ENCODE results near the gene SEPTIN7. TPM values are rescaled to one million over a fixed set of nuclear protein-coding genes. Genes with fewer than 3 reads are reported as not detected.
A peak's percentile ranks its signal among the peaks of the same experiment; 100 is the strongest.

The SEPTIN7 gene
- total RNA-seq, 1 experiment from 2014 or later: 161 TPM

DNA sequence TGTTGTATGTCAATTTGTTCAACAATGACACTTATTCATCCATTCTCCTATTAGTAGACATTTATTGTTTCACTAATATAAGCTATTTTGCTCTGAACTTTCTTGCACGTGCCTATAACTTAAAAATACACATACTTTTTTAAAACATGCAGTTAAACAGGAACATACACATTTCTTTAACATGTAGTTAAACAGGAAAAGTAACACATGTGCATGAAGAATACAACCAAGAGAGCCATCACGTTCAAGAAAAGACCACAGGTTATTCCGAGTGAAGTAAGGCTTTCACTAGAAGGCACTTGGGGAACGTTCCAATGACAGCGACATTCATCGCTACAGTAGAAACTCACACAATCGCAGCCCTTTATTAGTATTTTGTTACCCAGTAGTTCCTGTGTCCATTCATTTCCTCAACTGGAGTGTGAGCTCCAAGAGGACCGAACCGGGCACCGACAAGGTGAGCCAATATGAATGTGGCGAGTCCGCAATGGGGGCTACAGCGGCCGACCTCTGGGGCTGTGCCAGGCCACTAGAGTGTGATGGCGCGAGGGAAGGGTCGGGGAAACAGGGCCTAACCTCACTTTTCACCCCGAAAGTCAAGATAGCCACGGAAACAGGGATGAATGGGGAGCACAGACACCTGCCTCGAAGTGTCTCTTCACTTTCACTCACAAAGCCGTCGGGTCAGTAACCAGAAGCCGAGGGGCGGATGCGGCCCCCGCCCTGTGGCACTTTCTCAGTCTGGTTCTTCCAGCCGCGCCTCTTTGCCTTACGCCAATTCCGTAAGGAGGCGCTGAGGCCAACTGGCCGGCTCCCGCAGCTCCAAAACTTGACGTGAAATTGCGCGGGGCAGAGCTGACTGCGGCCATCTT, 775 bp upstream of the SEPTIN7 start:
- H3K36me3 Mint-ChIP-seq: no peaks in the 10 kb centered on the region
- H3K27ac Mint-ChIP-seq: peak overlapping the region; percentile 98
- peaks cover 36% of the 10 kb centered on the region for H3K4me1 Mint-ChIP-seq
- no peaks in the 10 kb centered on the region for H3K9me3 Mint-ChIP-seq
- peak overlapping the region; percentile 90 for H3K4me3 Mint-ChIP-seq
- CTCF ChIA-PET: interaction anchor here (0.6 to 4.1 kb wide), 13 partner anchors 9 to 204 kb away, joined by 3 to 32 read pairs (median 4); no protein-coding TSS in a partner anchor
- ATAC-seq (peak; percentile 73), DNase-seq (ENCODE audit: low spot score) (peak; percentile 92)
- TF ChIP-seq ELF4 (CRISPR knock-in tag; IDR thresholded peaks at IDR 0.05; ENCODE audit: low read depth): no peak
- TF ChIP-seq TEAD4 (CRISPR knock-in tag; IDR thresholded peaks at IDR 0.05): 0 out of 2 replicates have a peak, but pooled peaks have one; percentile 26
- TF ChIP-seq EMX1 (CRISPR knock-in tag; IDR thresholded peaks at IDR 0.05): no peak
- TF ChIP-seq CREM (CRISPR knock-in tag; IDR thresholded peaks at IDR 0.05): no peak
- TF ChIP-seq ESRRA (CRISPR knock-in tag; IDR thresholded peaks at IDR 0.05; ENCODE audit: borderline replicate concordance): no peak
- TF ChIP-seq NFE2L1 (CRISPR knock-in tag; IDR thresholded peaks at IDR 0.05): 0 out of 2 replicates have a peak, but pooled peaks have one; percentile 7
- peak; percentile 18; the same call in 1 of the 2 replicates for TF ChIP-seq GABPB1 (CRISPR knock-in tag; IDR thresholded peaks at IDR 0.05)
- TF ChIP-seq, protein P1, sequence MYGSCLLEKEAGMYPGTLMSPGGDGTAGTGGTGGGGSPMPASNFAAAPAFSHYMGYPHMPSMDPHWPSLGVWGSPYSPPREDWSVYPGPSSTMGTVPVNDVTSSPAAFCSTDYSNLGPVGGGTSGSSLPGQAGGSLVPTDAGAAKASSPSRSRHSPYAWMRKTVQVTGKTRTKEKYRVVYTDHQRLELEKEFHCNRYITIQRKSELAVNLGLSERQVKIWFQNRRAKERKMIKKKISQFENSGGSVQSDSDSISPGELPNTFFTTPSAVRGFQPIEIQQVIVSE (CRISPR knock-in tag; IDR thresholded peaks at IDR 0.05; ENCODE audit: borderline replicate concordance): no peak
- peak; percentile 61; the same call in 1 of the 2 replicates for TF ChIP-seq ZNF121 (CRISPR knock-in tag; IDR thresholded peaks at IDR 0.05)
- TF ChIP-seq ZNF317 (CRISPR knock-in tag; IDR thresholded peaks at IDR 0.05; ENCODE audit: borderline replicate concordance, low read depth): no peak
- no peak for TF ChIP-seq NR3C1 (CRISPR knock-in tag; conservative IDR thresholded peaks at IDR 0.05; ENCODE audit: low read depth)
- no peak for TF ChIP-seq HMGA2 (CRISPR knock-in tag; IDR thresholded peaks at IDR 0.05)
- no peaks in the 10 kb centered on the region for H3K27me3 Mint-ChIP-seq (ENCODE audit: low read depth)
- POLR2A ChIA-PET: interaction anchor here (0.6 to 2.7 kb wide), 12 partner anchors 9 to 765 kb away, joined by 3 to 16 read pairs (median 4); partner anchors contain the start of gene HERPUD2

DNA sequence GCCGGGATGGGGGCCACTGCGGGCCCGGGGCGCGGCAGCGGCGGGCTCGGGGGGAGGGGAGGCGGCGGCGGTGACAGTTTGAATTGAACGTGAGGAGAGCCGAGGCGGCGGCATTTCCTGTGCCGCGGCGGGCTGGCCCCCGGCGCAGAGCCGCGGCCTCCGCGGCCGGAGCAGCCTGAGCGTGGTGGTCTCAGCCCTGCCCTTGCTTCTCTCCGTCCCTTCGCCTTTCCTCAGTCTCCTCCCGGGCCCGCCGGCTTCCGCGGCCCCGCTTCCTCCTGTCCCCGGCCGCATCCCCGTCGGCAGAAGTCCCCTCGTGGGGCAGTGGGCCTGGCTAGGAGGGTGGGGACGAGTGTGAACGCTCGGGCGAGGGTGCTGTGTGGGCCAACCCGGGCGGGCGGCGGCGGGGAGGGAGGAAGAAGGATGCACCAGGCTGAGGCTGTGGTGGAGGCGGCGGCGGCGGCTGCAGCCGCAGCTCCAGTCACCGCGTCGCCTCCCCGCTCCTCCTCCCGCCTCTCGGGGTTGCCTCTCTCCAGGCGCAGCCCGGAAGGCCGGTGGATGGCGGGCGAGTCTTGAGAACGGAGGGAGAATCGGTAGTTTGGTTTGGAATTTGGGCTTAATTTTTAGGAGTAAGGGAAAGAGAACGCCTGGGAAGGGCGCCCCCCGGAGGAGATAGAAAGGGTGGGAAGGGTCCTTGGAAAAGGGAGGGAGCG, 690 bp downstream of the SEPTIN7 start:
- H3K4me3 Mint-ChIP-seq: peak overlapping the region; percentile 90
- H3K9me3 Mint-ChIP-seq: no peaks in the 10 kb centered on the region
- ATAC-seq (peak; percentile 3), DNase-seq (ENCODE audit: low spot score) (peak; percentile 67)
- no peaks in the 10 kb centered on the region for H3K27me3 Mint-ChIP-seq (ENCODE audit: low read depth)
- ChIA-PET POLR2A (interaction anchor here (0.7 to 2.7 kb wide), 8 partner anchors 11 to 107 kb away, joined by 3 to 16 read pairs (median 6); partner anchors contain the start of gene HERPUD2), CTCF (interaction anchor here (0.7 to 4.1 kb wide), 13 partner anchors 9 to 206 kb away, joined by 3 to 32 read pairs (median 3); no protein-coding TSS in a partner anchor)
- peak overlapping the region; percentile 91; the same call in 1 of the 2 replicates for H3K27ac Mint-ChIP-seq
- no peaks in the 10 kb centered on the region for H3K36me3 Mint-ChIP-seq
- H3K4me1 Mint-ChIP-seq: peaks cover 41% of the 10 kb centered on the region
- TF ChIP-seq, protein P2, sequence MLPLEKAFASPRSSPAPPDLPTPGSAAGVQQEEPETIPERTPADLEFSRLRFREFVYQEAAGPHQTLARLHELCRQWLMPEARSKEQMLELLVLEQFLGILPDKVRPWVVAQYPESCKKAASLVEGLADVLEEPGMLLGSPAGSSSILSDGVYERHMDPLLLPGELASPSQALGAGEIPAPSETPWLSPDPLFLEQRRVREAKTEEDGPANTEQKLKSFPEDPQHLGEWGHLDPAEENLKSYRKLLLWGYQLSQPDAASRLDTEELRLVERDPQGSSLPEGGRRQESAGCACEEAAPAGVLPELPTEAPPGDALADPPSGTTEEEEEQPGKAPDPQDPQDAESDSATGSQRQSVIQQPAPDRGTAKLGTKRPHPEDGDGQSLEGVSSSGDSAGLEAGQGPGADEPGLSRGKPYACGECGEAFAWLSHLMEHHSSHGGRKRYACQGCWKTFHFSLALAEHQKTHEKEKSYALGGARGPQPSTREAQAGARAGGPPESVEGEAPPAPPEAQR (CRISPR knock-in tag; IDR thresholded peaks at IDR 0.05): no peak
- TF ChIP-seq JAZF1 (CRISPR knock-in tag; IDR thresholded peaks at IDR 0.05) (no peak), IRF2 (CRISPR knock-in tag; IDR thresholded peaks at IDR 0.05; ENCODE audit: borderline replicate concordance, low read depth) (no peak), RELA (CRISPR knock-in tag; IDR thresholded peaks at IDR 0.05; ENCODE audit: borderline replicate concordance) (peak; percentile 40; the same call in 1 of the 2 replicates), FOXK1 (CRISPR knock-in tag; IDR thresholded peaks at IDR 0.05) (no peak), CTCF (IDR thresholded peaks at IDR 0.05) (peak; percentile 62), ZNF232 (CRISPR knock-in tag; IDR thresholded peaks at IDR 0.05) (no peak), ZNF416 (CRISPR knock-in tag; IDR thresholded peaks at IDR 0.05) (no peak), KAT7 (CRISPR knock-in tag; IDR thresholded peaks at IDR 0.05; ENCODE audit: borderline replicate concordance) (no peak; the same call in 1 of the 2 replicates), HMGXB4 (CRISPR knock-in tag; IDR thresholded peaks at IDR 0.05) (peak; percentile 98), ZNF138 (CRISPR knock-in tag; conservative IDR thresholded peaks at IDR 0.05) (0 out of 2 replicates have a peak, but pooled peaks have one; percentile 31), ZNF317 (CRISPR knock-in tag; IDR thresholded peaks at IDR 0.05; ENCODE audit: borderline replicate concordance, low read depth) (0 out of 2 replicates have a peak, but pooled peaks have one; percentile 11), JUN (CRISPR knock-in tag; IDR thresholded peaks at IDR 0.05) (0 out of 2 replicates have a peak, but pooled peaks have one; percentile 27), NFATC4 (CRISPR knock-in tag; IDR thresholded peaks at IDR 0.05) (no peak), ZNF396 (CRISPR knock-in tag; IDR thresholded peaks at IDR 0.05; ENCODE audit: borderline replicate concordance) (no peak), ZNF263 (CRISPR knock-in tag; IDR thresholded peaks at IDR 0.05; ENCODE audit: low read depth) (0 out of 2 replicates have a peak, but pooled peaks have one; percentile 3), FOXP1 (CRISPR knock-in tag; IDR thresholded peaks at IDR 0.05; ENCODE audit: borderline replicate concordance) (0 out of 2 replicates have a peak, but pooled peaks have one; percentile 1)
